ENCODE data around the gene GAN. TPM values are rescaled to one million over a fixed set of nuclear protein-coding genes. Genes with fewer than 3 reads are reported as not detected.
A peak's percentile ranks its signal among the peaks of the same experiment; 100 is the strongest.

The GAN gene
- total and polyA plus RNA-seq, 9 of the 15 experiments (the other 6 are each of a cell fraction or from before 2014, with no cell fraction given): 0.83 to 15.1 (median 5.2) TPM

DNA sequence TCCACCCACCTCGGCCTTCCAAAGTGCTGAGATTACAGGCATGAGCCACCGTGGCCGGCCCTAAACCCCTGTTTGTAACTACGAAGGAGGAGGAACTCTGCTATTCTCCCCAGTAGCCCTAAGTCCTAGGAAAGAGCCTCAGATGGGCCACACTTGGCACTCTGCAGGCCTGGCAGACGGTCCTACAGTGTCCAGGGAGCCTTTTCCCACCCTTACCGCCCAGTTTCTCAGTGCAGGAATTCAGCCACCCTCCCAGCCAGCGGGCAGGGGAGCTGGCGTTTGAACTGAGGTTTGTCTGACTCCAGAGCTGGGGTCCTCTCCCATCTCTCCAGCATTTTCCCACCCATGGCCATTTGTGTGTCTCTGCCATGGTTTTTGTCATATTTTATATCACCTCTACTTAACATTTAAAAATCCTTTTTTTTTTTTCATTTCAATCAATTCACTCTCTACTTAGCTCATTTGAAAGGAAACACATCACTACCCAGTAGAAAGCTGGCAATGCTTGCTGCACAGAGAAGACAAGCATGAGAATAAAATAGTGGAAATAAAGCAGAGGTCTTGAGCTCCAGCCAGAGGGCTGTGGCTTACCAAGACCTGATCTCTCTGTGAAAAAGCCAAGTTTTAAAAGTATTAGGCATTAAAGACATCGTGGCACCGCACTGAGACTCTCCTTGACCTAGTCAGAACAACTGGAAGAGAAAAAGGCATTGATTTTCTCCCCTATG, 41.4 kb upstream of the GAN start:
- Histone ChIP-seq H3K27ac (ENCODE audit: extremely low read depth, low read depth, low read length) (no peak overlapping the region), H3K9me3 (replicated peaks; ENCODE audit: control insufficient read depth, insufficient read depth, low read depth, low read length) (no peaks in the 10 kb centered on the region), H3K4me1 (replicated peaks in 1 of 2; ENCODE audit: control insufficient read depth in 2 of 2, insufficient read depth in 2 of 2, low read length in 2 of 2) (peaks cover 0 to 10% of the 10 kb centered on the region in 2 experiments; a peak in 3 of 5 replicates), H3K79me2 (ENCODE audit: control insufficient read depth, insufficient read depth, low read length) (no peaks in the 10 kb centered on the region), H3K36me3 (ENCODE audit: control insufficient read depth, insufficient read depth, low read length) (no peaks in the 10 kb centered on the region), H3K9ac (ENCODE audit: insufficient read depth in 1 of 2, low read depth in 2 of 2, low read length in 2 of 2) (no peak overlapping the region), H3K4me2 (ENCODE audit: insufficient read depth, low read length) (no peak overlapping the region), H3K27me3 (ENCODE audit: control insufficient read depth in 2 of 2, insufficient read depth in 2 of 2, low read length in 2 of 2) (peaks cover 20 to 61% of the 10 kb centered on the region in 2 experiments), H3K9me1 (ENCODE audit: control insufficient read depth, insufficient read depth, low read length) (no peaks in the 10 kb centered on the region), H2AFZ (ENCODE audit: low read depth, low read length) (peak overlapping the region; percentile 11; the same call in 1 of the 2 replicates), H4K20me1 (replicated peaks; ENCODE audit: control insufficient read depth, insufficient read depth, low read length) (no peaks in the 10 kb centered on the region), H3K4me3 (no peak overlapping the region)
- POLR2A ChIA-PET: interaction anchor here (0.8 to 2.6 kb wide), 3 partner anchors 10 to 46 kb away, joined by 6 to 9 read pairs (median 7); no protein-coding TSS in a partner anchor
- DNase-seq (ENCODE audit: extremely low read depth in 1 of 4, low spot score in 3 of 4) (no peak), FAIRE-seq (no peak), ATAC-seq (no peak)
- in situ Hi-C loops (cut with MboI): no loop called here
- BruUV-seq (replicated peaks): no TSS peak
- WGBS (ENCODE audit: insufficient coverage, low coverage, missing lambda C conversion rate): 0% methylated on average over 10 of the region's 10 CpGs
- CTCF ChIA-PET (ENCODE audit: low intra/inter-chr PET ratio): no interaction called here
- intact Hi-C loops (cut with micrococcal nuclease): no loop called here
- no peak for TF ChIP-seq NFE2L1 (tag; IDR thresholded peaks at IDR 0.05; ENCODE audit: borderline replicate concordance, low read depth)
- no peak for TF ChIP-seq FOXP1 (CRISPR knock-in tag; IDR thresholded peaks at IDR 0.05)
- TF ChIP-seq TBL1XR1 (IDR thresholded peaks at IDR 0.05; ENCODE audit: low read length in 2 of 2): no peak
- no peak for TF ChIP-seq ELF1 (tag; IDR thresholded peaks at IDR 0.05)
- TF ChIP-seq, protein P1, sequence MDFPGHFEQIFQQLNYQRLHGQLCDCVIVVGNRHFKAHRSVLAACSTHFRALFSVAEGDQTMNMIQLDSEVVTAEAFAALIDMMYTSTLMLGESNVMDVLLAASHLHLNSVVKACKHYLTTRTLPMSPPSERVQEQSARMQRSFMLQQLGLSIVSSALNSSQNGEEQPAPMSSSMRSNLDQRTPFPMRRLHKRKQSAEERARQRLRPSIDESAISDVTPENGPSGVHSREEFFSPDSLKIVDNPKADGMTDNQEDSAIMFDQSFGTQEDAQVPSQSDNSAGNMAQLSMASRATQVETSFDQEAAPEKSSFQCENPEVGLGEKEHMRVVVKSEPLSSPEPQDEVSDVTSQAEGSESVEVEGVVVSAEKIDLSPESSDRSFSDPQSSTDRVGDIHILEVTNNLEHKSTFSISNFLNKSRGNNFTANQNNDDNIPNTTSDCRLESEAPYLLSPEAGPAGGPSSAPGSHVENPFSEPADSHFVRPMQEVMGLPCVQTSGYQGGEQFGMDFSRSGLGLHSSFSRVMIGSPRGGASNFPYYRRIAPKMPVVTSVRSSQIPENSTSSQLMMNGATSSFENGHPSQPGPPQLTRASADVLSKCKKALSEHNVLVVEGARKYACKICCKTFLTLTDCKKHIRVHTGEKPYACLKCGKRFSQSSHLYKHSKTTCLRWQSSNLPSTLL (IDR thresholded peaks at IDR 0.05): no peak
- no peak for TF ChIP-seq ZNF507 (tag; conservative IDR thresholded peaks at IDR 0.05)
- TF ChIP-seq, protein P2, sequence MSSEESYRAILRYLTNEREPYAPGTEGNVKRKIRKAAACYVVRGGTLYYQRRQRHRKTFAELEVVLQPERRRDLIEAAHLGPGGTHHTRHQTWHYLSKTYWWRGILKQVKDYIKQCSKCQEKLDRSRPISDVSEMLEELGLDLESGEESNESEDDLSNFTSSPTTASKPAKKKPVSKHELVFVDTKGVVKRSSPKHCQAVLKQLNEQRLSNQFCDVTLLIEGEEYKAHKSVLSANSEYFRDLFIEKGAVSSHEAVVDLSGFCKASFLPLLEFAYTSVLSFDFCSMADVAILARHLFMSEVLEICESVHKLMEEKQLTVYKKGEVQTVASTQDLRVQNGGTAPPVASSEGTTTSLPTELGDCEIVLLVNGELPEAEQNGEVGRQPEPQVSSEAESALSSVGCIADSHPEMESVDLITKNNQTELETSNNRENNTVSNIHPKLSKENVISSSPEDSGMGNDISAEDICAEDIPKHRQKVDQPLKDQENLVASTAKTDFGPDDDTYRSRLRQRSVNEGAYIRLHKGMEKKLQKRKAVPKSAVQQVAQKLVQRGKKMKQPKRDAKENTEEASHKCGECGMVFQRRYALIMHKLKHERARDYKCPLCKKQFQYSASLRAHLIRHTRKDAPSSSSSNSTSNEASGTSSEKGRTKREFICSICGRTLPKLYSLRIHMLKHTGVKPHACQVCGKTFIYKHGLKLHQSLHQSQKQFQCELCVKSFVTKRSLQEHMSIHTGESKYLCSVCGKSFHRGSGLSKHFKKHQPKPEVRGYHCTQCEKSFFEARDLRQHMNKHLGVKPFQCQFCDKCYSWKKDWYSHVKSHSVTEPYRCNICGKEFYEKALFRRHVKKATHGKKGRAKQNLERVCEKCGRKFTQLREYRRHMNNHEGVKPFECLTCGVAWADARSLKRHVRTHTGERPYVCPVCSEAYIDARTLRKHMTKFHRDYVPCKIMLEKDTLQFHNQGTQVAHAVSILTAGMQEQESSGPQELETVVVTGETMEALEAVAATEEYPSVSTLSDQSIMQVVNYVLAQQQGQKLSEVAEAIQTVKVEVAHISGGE (CRISPR knock-in tag; IDR thresholded peaks at IDR 0.05): no peak
- no peak for TF ChIP-seq MYC (IDR thresholded peaks at IDR 0.05; ENCODE audit: low read depth, low read length)
- TF ChIP-seq MYC (CRISPR knock-in tag; IDR thresholded peaks at IDR 0.05; ENCODE audit: borderline replicate concordance, low read depth): no peak
- TF ChIP-seq, protein P3, sequence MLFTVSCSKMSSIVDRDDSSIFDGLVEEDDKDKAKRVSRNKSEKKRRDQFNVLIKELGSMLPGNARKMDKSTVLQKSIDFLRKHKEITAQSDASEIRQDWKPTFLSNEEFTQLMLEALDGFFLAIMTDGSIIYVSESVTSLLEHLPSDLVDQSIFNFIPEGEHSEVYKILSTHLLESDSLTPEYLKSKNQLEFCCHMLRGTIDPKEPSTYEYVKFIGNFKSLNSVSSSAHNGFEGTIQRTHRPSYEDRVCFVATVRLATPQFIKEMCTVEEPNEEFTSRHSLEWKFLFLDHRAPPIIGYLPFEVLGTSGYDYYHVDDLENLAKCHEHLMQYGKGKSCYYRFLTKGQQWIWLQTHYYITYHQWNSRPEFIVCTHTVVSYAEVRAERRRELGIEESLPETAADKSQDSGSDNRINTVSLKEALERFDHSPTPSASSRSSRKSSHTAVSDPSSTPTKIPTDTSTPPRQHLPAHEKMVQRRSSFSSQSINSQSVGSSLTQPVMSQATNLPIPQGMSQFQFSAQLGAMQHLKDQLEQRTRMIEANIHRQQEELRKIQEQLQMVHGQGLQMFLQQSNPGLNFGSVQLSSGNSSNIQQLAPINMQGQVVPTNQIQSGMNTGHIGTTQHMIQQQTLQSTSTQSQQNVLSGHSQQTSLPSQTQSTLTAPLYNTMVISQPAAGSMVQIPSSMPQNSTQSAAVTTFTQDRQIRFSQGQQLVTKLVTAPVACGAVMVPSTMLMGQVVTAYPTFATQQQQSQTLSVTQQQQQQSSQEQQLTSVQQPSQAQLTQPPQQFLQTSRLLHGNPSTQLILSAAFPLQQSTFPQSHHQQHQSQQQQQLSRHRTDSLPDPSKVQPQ (CRISPR knock-in tag; IDR thresholded peaks at IDR 0.05; ENCODE audit: borderline replicate concordance): no peak
- TF ChIP-seq MCM3 (IDR thresholded peaks at IDR 0.05): no peak
